RWPE2 (cell line): ENCODE data around the gene HACD1.

Experiments used
- ATAC-seq: fragments of 200-7000 bp; cut with Tn5 transposase; 3 replicates; pipeline ENCODE4 v1.9.1; 2021; ENCODE audit warnings: low read depth
- DNase-seq: peaks from one replicate; pipeline ENCODE4 v3.0.0-alpha.2; 2020; ENCODE audit warnings: low spot score
- H3K27ac ChIP-seq: fragments of 450-650 bp; 2 replicates; pipeline ENCODE4 v1.5.1; 2017; ENCODE audit warnings: mild to moderate bottlenecking; ENCODE audit not compliant: poor library complexity, severe bottlenecking
- H3K27me3 ChIP-seq: fragments of 250-450 bp; sonication (Bioruptor Pico); 2 replicates; pipeline ENCODE4 v1.5.1; 2021; ENCODE audit warnings: mild to moderate bottlenecking, moderate library complexity; ENCODE audit not compliant: insufficient read depth, poor library complexity, severe bottlenecking
- H3K36me3 ChIP-seq: fragments of 250-450 bp; sonication (Bioruptor Pico); 2 replicates; pipeline ENCODE4 v1.5.1; 2020; ENCODE audit warnings: low read depth, mild to moderate bottlenecking, moderate library complexity
- H3K4me1 ChIP-seq: fragments of 250-450 bp; sonication (Bioruptor Pico); 2 replicates; pipeline ENCODE4 v1.5.1; 2021; ENCODE audit warnings: mild to moderate bottlenecking, moderate library complexity; ENCODE audit not compliant: insufficient read depth, poor library complexity, severe bottlenecking
- H3K4me3 ChIP-seq: fragments of 250-450 bp; sonication (Bioruptor Pico); 2 replicates; pipeline ENCODE4 v1.5.1; 2021; ENCODE audit warnings: mild to moderate bottlenecking, moderate library complexity; ENCODE audit not compliant: severe bottlenecking
- H3K9me3 ChIP-seq: fragments of 250-450 bp; sonication (Bioruptor Pico); 2 replicates; pipeline ENCODE4 v1.5.1; 2021; ENCODE audit warnings: mild to moderate bottlenecking, moderate library complexity; ENCODE audit not compliant: severe bottlenecking
- CTCF ChIP-seq: fragments of 450-650 bp; IDR thresholded peaks from one replicate; pipeline ENCODE4 v1.5.1; 2017; ENCODE audit warnings: mild to moderate bottlenecking, moderate library complexity; ENCODE audit not compliant: poor library complexity, severe bottlenecking

The HACD1 gene

DNA sequence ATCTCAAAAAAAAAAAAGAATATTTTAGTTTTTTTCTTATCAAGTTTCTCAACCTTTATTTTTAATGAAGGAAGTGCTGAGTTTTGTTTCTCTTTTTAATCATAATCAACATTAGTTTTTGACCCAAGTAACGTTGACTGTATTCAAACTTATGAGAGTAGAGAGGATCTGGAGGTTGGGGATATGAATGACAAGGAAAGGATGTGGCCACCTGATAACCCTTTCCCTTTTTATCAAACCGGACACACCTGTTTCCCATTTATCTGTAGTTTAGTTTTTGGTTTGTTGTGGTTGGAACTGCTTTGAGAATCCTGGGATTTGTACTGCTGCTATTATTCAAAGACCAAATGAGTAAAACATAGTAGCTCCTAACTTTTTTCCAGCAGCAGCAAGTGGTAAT, 38.6 kb downstream of the HACD1 start:
- H3K36me3 ChIP-seq: no peaks in the 10 kb centered on the region
- ATAC-seq (no peak), DNase-seq (no peak)
- no peak overlapping the region for H3K4me3 ChIP-seq
- H3K9me3 ChIP-seq: no peaks in the 10 kb centered on the region
- no peaks in the 10 kb centered on the region for H3K4me1 ChIP-seq
- no peak for TF ChIP-seq CTCF
- H3K27me3 ChIP-seq: no peaks in the 10 kb centered on the region
- no peak overlapping the region for H3K27ac ChIP-seq

- Histone ChIP-seq H3K4me1 (no peaks in the 10 kb centered on the region), H3K27ac (no peak overlapping the region), H3K27me3 (no peaks in the 10 kb centered on the region), H3K36me3 (no peaks in the 10 kb centered on the region), H3K9me3 (no peaks in the 10 kb centered on the region), H3K4me3 (no peak overlapping the region)
- ATAC-seq (no peak), DNase-seq (no peak)
- TF ChIP-seq CTCF: no peak
Observed at GRCh38 chr10:17576768-17577167, 40.4 kb downstream of the HACD1 start.

- Histone ChIP-seq H3K36me3 (no peaks in the 10 kb centered on the region), H3K9me3 (no peaks in the 10 kb centered on the region), H3K4me3 (no peak overlapping the region), H3K27ac (no peak overlapping the region), H3K4me1 (no peaks in the 10 kb centered on the region), H3K27me3 (no peaks in the 10 kb centered on the region)
- TF ChIP-seq CTCF: no peak
- ATAC-seq: no peak
- no peak for DNase-seq
Observed at GRCh38 chr10:17564911-17565310, 52.3 kb downstream of the HACD1 start.

- no peak for DNase-seq
Observed at GRCh38 chr10:17563452-17563851, 53.7 kb downstream of the HACD1 start.

DNA sequence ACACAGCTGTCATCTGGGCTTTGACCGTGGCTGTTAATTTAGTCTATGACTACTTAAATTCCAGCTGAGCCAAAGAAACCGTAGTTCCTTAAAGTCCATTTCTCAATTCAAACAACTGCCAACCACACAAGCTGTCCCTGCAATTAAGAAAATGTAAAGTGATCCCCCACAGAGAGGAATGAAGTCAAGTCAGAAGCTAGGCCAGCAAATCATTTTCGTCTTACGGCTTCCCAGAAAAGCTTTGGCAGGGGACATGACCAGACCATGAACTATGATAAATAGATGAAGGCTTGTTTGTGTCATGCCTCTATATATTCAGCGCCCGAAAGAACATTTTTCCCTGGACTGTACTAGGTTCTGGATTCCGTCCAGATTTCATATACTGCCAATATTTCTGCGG, 54.6 kb downstream of the HACD1 start:
- Histone ChIP-seq H3K9me3 (no peaks in the 10 kb centered on the region), H3K27ac (no peak overlapping the region), H3K27me3 (no peaks in the 10 kb centered on the region), H3K4me1 (no peaks in the 10 kb centered on the region), H3K36me3 (no peaks in the 10 kb centered on the region), H3K4me3 (no peak overlapping the region)
- ATAC-seq (no peak), DNase-seq (no peak)
- TF ChIP-seq CTCF: no peak

More at GRCh38 chr10:17563452-17563851, 53.7 kb downstream of the HACD1 start:
- Histone ChIP-seq H3K27me3 (no peaks in the 10 kb centered on the region), H3K4me1 (no peaks in the 10 kb centered on the region), H3K9me3 (no peaks in the 10 kb centered on the region), H3K36me3 (no peaks in the 10 kb centered on the region), H3K27ac (no peak overlapping the region), H3K4me3 (no peak overlapping the region)
- ATAC-seq: no peak
- no peak for TF ChIP-seq CTCF
